K562 (cell line): Measurements from ENCODE around the gene FUCA1. TPM values are rescaled to one million over a fixed set of nuclear protein-coding genes. Genes with fewer than 3 reads are reported as not detected.

ENCODE experiments used
- BMI1 ChIP-seq: fragments of 150-350 bp; IDR thresholded peaks from 2 replicates; pipeline ENCODE4 v1.6.1; 2014; ENCODE audit warnings: low read length
- CXXC5 ChIP-seq: fragments of 250-450 bp; sonication (Bioruptor Pico); IDR thresholded peaks from 2 replicates; pipeline ENCODE4 v1.8.0; 2022; ENCODE audit warnings: inconsistent platforms, mild to moderate bottlenecking, moderate library complexity
- FUS ChIP-seq: fragments of 200-400 bp; formaldehyde crosslinking; optimal IDR thresholded peaks from 2 replicates; pipeline ENCODE3; 2017; ENCODE audit warnings: low read depth, low read length
- HDGF ChIP-seq: fragments of 450-650 bp; IDR thresholded peaks from 2 replicates; pipeline ENCODE4 v1.6.1; 2016
- HES1 ChIP-seq: fragments of 450-650 bp; IDR thresholded peaks from 2 replicates; pipeline ENCODE4 v1.6.1; 2016; ENCODE audit warnings: low read depth, mild to moderate bottlenecking, moderate library complexity
- MCM5 ChIP-seq: fragments of 450-650 bp; IDR thresholded peaks from 2 replicates; pipeline ENCODE4 v1.6.1; 2016; ENCODE audit warnings: low read depth
- MIER1 ChIP-seq: fragments of 450-650 bp; IDR thresholded peaks from 2 replicates; pipeline ENCODE4 v1.6.1; 2016; ENCODE audit warnings: antibody characterized with exemption, mild to moderate bottlenecking, low read depth
- NFE2 ChIP-seq: IDR thresholded peaks from 2 replicates; pipeline ENCODE4 v1.6.1; 2014; ENCODE audit warnings: antibody characterized with exemption, low read depth
- SAFB ChIP-seq: fragments of 200-400 bp; formaldehyde crosslinking; IDR thresholded peaks from 2 replicates; pipeline ENCODE4 v1.6.1; 2017; ENCODE audit warnings: low read depth, low read length, borderline replicate concordance
- SMARCB1 ChIP-seq: IDR thresholded peaks from 2 replicates; pipeline ENCODE4 v1.6.1; 2011; ENCODE audit warnings: improper control_type of control experiment, low read depth; ENCODE audit not compliant: insufficient read length
- TEAD2 ChIP-seq: fragments of 450-650 bp; IDR thresholded peaks from 2 replicates; pipeline ENCODE4 v1.6.1; 2016; ENCODE audit warnings: missing genetic modification characterization, control low read depth, missing compliant biosample characterization
- TGIF2 ChIP-seq: sonication (generic); formaldehyde crosslinking; IDR thresholded peaks from 2 replicates; pipeline ENCODE4 v1.8.1; 2022; ENCODE audit warnings: mild to moderate bottlenecking, missing genetic modification reagents, moderate library complexity
- TOE1 ChIP-seq, 2 experiments: fragments of 450-650 bp in 1 of 2; sonication (generic) in 1 of 2; formaldehyde crosslinking in 1 of 2; IDR thresholded peaks; 2 replicates each; pipeline versions ENCODE4 v1.7.1 to v1.8.0; 2016 to 2022; ENCODE audit warnings: borderline replicate concordance in 2 of 2, mild to moderate bottlenecking in 2 of 2, antibody characterized with exemption in 1 of 2, inconsistent platforms in 1 of 2, low read depth in 1 of 2, missing genetic modification reagents in 1 of 2, moderate library complexity in 1 of 2
- TRIM28 ChIP-seq: fragments of 450-650 bp; IDR thresholded peaks from 2 replicates; pipeline ENCODE4 v1.6.1; 2017
- ZNF324 ChIP-seq: fragments of 250-450 bp; sonication (Bioruptor Pico); IDR thresholded peaks from 2 replicates; pipeline ENCODE4 v1.4.0; 2020; ENCODE audit warnings: mild to moderate bottlenecking
- polyA plus RNA-seq, 8 experiments: library from polyadenylated mRNA; depleted of rRNA in 4 of 8; stranded (reverse) in 5 of 8; unstranded in 3 of 8; fragments of >200 nt; fragmentation: Nextera tagmentation in 2 of 8; fragmentation: Illumina TruSeq in 1 of 8; extraction: Ambion mirVana in 2 of 8; extraction: Trizol in 1 of 8; gene quantifications; 2 replicates each; pipeline versions ENCODE4 v1.2.1 to v1.2.3, GENCODE V29; 2011 to 2014; ENCODE audit warnings: inconsistent platforms in 1 of 8, missing spikeins in 1 of 8
- total RNA-seq, 7 experiments: library from RNA; depleted of rRNA in 6 of 7; stranded (reverse); fragments of >200 nt in 6 of 7; fragmentation: Illumina TruSeq in 2 of 7; extraction: Trizol in 2 of 7; gene quantifications; 2 replicates each; pipeline versions ENCODE4 v1.2.1 to v1.2.3, GENCODE V29; 2011 to 2021; ENCODE audit warnings: low replicate concordance in 1 of 7
- TF ChIP-seq, protein P1 (sequence below), 2 experiments: fragments of 450-650 bp; IDR thresholded peaks; 2 replicates each; pipeline ENCODE4 v1.6.1; 2018; ENCODE audit warnings: mild to moderate bottlenecking in 2 of 2, low read depth in 1 of 2; ENCODE audit not compliant: partially characterized antibody in 2 of 2
- TF ChIP-seq, protein P2 (sequence below): IDR thresholded peaks from 2 replicates; pipeline ENCODE4 v1.6.1; 2016; ENCODE audit warnings: missing genetic modification characterization, missing compliant biosample characterization

FUCA1 gene
- total and polyA plus RNA-seq, 9 of the 15 experiments (the other 6 are each of a cell fraction or from before 2014, with no cell fraction given): 7.0 to 20.5 (median 13.5) TPM

- TF ChIP-seq, protein P1, sequence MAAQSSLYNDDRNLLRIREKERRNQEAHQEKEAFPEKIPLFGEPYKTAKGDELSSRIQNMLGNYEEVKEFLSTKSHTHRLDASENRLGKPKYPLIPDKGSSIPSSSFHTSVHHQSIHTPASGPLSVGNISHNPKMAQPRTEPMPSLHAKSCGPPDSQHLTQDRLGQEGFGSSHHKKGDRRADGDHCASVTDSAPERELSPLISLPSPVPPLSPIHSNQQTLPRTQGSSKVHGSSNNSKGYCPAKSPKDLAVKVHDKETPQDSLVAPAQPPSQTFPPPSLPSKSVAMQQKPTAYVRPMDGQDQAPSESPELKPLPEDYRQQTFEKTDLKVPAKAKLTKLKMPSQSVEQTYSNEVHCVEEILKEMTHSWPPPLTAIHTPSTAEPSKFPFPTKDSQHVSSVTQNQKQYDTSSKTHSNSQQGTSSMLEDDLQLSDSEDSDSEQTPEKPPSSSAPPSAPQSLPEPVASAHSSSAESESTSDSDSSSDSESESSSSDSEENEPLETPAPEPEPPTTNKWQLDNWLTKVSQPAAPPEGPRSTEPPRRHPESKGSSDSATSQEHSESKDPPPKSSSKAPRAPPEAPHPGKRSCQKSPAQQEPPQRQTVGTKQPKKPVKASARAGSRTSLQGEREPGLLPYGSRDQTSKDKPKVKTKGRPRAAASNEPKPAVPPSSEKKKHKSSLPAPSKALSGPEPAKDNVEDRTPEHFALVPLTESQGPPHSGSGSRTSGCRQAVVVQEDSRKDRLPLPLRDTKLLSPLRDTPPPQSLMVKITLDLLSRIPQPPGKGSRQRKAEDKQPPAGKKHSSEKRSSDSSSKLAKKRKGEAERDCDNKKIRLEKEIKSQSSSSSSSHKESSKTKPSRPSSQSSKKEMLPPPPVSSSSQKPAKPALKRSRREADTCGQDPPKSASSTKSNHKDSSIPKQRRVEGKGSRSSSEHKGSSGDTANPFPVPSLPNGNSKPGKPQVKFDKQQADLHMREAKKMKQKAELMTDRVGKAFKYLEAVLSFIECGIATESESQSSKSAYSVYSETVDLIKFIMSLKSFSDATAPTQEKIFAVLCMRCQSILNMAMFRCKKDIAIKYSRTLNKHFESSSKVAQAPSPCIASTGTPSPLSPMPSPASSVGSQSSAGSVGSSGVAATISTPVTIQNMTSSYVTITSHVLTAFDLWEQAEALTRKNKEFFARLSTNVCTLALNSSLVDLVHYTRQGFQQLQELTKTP (IDR thresholded peaks at IDR 0.05; ENCODE audit: low read depth in 1 of 2, partially characterized antibody in 2 of 2): peak in 1 of 2 experiments; percentile 44
- TF ChIP-seq SMARCB1: no peak
- no peak for TF ChIP-seq TRIM28
- no peak for TF ChIP-seq FUS
- TF ChIP-seq TGIF2 (CRISPR knock-in tag): no peak
- no peak for TF ChIP-seq HES1
- 0 out of 2 replicates have a peak, but pooled peaks have one; percentile 53 for TF ChIP-seq HDGF
- no peak for TF ChIP-seq ZNF324 (CRISPR knock-in tag)
- no peak for TF ChIP-seq SAFB
- TF ChIP-seq, protein P2, sequence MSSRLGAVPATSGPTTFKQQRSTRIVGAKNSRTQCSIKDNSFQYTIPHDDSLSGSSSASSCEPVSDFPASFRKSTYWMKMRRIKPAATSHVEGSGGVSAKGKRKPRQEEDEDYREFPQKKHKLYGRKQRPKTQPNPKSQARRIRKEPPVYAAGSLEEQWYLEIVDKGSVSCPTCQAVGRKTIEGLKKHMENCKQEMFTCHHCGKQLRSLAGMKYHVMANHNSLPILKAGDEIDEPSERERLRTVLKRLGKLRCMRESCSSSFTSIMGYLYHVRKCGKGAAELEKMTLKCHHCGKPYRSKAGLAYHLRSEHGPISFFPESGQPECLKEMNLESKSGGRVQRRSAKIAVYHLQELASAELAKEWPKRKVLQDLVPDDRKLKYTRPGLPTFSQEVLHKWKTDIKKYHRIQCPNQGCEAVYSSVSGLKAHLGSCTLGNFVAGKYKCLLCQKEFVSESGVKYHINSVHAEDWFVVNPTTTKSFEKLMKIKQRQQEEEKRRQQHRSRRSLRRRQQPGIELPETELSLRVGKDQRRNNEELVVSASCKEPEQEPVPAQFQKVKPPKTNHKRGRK (tag): no peak
- TF ChIP-seq MIER1: no peak
- TF ChIP-seq CXXC5 (CRISPR knock-in tag): no peak
- TF ChIP-seq TOE1 (IDR thresholded peaks at IDR 0.05; ENCODE audit: borderline replicate concordance): no peak
- no peak for TF ChIP-seq TOE1 (CRISPR knock-in tag; IDR thresholded peaks at IDR 0.05; ENCODE audit: borderline replicate concordance, low read depth)
- no peak for TF ChIP-seq BMI1
- no peak for TF ChIP-seq MCM5
- TF ChIP-seq NFE2: no peak
- TF ChIP-seq TEAD2 (tag): no peak
These were observed 57.1 kb downstream of the FUCA1 start (continued) for GRCh38 chr1:23810818-23811540.
